A375 (cell line): Measurements from ENCODE around the gene MRO. TPM values are rescaled to one million over a fixed set of nuclear protein-coding genes. Genes with fewer than 3 reads are reported as not detected.

Source experiments
- total RNA-seq: library from RNA; depleted of rRNA; stranded (reverse); fragments of >200 nt; shearing (Covaris generic); gene quantifications from 2 replicates; pipeline ENCODE4 v1.2.3, GENCODE V29; 2014; rRNA removed

MRO gene
- 0.03 TPM in 1 of 2 replicates, not detected in the other for total RNA-seq

DNA sequence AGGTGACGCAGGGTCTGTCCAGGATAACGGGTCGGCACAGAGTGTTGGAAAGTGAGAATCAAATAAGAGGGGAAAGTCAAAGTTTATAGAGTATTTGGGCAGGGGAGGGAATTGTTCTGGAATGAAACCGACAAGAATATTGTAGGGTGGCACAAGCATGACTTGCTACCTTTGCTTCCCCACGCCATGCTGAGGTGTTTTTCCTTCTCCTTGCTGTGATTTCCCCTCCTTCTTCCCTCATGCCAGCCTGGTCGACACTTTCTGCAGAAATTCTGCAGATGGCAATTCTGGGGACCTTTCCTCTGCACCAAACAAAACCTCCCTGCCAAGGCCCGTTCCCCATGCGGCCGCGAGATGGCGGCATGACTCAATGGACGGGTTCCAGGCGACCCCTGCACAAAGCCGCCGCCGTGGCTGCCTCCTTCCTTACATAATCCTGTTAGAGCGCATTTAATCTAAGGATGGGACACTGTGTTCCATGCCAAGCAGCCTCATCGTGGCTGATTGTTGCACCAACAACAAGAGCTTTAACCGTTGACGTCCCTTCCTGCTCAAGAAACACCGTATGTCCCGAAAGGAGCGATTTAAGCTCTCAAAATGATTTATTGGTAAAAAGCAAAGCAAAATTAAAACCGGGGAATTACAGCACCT lies at the start of gene MRO:
TSS of gene MRO (minus strand) at position 289 of the 651 bp plus-strand sequence. CDS start 10,616 bp downstream, outside the sequence.

Other genes with a start within 250 kb of the MRO start
- 53.5 and 54.3 TPM in 2 replicates for gene ME2, start 59.1 kb upstream of the MRO start, total RNA-seq
- 10.8 and 11.1 TPM in 2 replicates for gene ELAC1, start 148.0 kb upstream of the MRO start, total RNA-seq
- 49.0 and 56.4 TPM in 2 replicates for gene SMAD4, start 210.2 kb upstream of the MRO start, total RNA-seq